H9 (cell line): ENCODE data around the gene ATP6V0B. TPM values are rescaled to one million over a fixed set of nuclear protein-coding genes. Genes with fewer than 3 reads are reported as not detected.

Experiments
- DNase-seq: peaks from one replicate; pipeline ENCODE4 v3.0.0-alpha.2; 2017
- H2AFZ ChIP-seq: one replicate; pipeline ENCODE4 v1.6.1; 2013; ENCODE audit warnings: mild to moderate bottlenecking, low read length, control low read depth, moderate library complexity
- H2AK5ac ChIP-seq: 2 replicates; pipeline ENCODE4 v1.6.1; 2013; ENCODE audit warnings: low read length, control low read depth, mixed read lengths; ENCODE audit not compliant: insufficient read length
- H2BK120ac ChIP-seq: one replicate; pipeline ENCODE4 v1.6.1; 2013; ENCODE audit warnings: low read depth, mild to moderate bottlenecking, low read length, control low read depth, inconsistent platforms; ENCODE audit not compliant: poor library complexity, severe bottlenecking
- H2BK12ac ChIP-seq: 2 replicates; pipeline ENCODE4 v1.6.1; 2013; ENCODE audit warnings: low read length, control low read depth, mixed read lengths, low read depth; ENCODE audit not compliant: insufficient read length
- H2BK15ac ChIP-seq: 2 replicates; pipeline ENCODE4 v1.6.1; 2013; ENCODE audit warnings: low read depth, low read length, control low read depth
- H2BK20ac ChIP-seq: one replicate; pipeline ENCODE4 v1.6.1; 2013; ENCODE audit warnings: low read depth, mild to moderate bottlenecking, low read length, control low read depth, inconsistent platforms; ENCODE audit not compliant: poor library complexity, severe bottlenecking
- H2BK5ac ChIP-seq: 2 replicates; pipeline ENCODE4 v1.6.1; 2013; ENCODE audit warnings: low read length, control low read depth, mixed read lengths; ENCODE audit not compliant: insufficient read length
- H3K14ac ChIP-seq: 2 replicates; pipeline ENCODE4 v1.6.1; 2013; ENCODE audit warnings: low read length, control low read depth; ENCODE audit not compliant: insufficient read depth
- H3K18ac ChIP-seq: 2 replicates; pipeline ENCODE4 v1.6.1; 2013; ENCODE audit warnings: low read depth, mild to moderate bottlenecking, mixed read lengths, low read length, control low read depth; ENCODE audit not compliant: insufficient read length
- H3K23ac ChIP-seq: 2 replicates; pipeline ENCODE4 v1.6.1; 2013; ENCODE audit warnings: low read length, control low read depth, mixed read lengths, low read depth; ENCODE audit not compliant: insufficient read length
- H3K23me2 ChIP-seq: 2 replicates; pipeline ENCODE4 v1.6.1; 2013; ENCODE audit warnings: low read depth, mild to moderate bottlenecking, mixed read lengths, low read length, control low read depth; ENCODE audit not compliant: insufficient read length, poor library complexity, severe bottlenecking
- H3K27ac ChIP-seq: 2 replicates; pipeline ENCODE4 v1.5.1; 2013; ENCODE audit warnings: low read length, control low read depth, mixed read lengths, low read depth; ENCODE audit not compliant: insufficient read length
- H3K27me3 ChIP-seq: 2 replicates; pipeline ENCODE4 v1.6.1; 2013; ENCODE audit warnings: low read length, control low read depth, inconsistent platforms; ENCODE audit not compliant: insufficient read depth
- H3K4ac ChIP-seq: 2 replicates; pipeline ENCODE4 v1.6.1; 2013; ENCODE audit warnings: low read depth, mild to moderate bottlenecking, control low read depth, inconsistent platforms, low read length, moderate library complexity
- H3K4me1 ChIP-seq: 2 replicates; pipeline ENCODE4 v1.6.1; 2013; ENCODE audit warnings: low read length, control low read depth, inconsistent platforms; ENCODE audit not compliant: insufficient read depth
- H3K4me2 ChIP-seq: 2 replicates; pipeline ENCODE4 v1.6.1; 2013; ENCODE audit warnings: low read length, control low read depth, mixed read lengths; ENCODE audit not compliant: insufficient read length, insufficient read depth
- H3K56ac ChIP-seq: 2 replicates; pipeline ENCODE4 v1.6.1; 2013; ENCODE audit warnings: low read depth, mild to moderate bottlenecking, mixed read lengths, low read length, control low read depth; ENCODE audit not compliant: insufficient read length
- H3K79me1 ChIP-seq: 2 replicates; pipeline ENCODE4 v1.6.1; 2013; ENCODE audit warnings: low read depth, mild to moderate bottlenecking, moderate library complexity, low read length, control low read depth, inconsistent platforms; ENCODE audit not compliant: insufficient read depth, poor library complexity, severe bottlenecking
- H3K79me2 ChIP-seq: 2 replicates; pipeline ENCODE4 v1.6.1; 2013; ENCODE audit warnings: low read length, control low read depth, inconsistent platforms; ENCODE audit not compliant: insufficient read depth
- H3K9ac ChIP-seq: 2 replicates; pipeline ENCODE4 v1.6.1; 2013; ENCODE audit warnings: low read length, control low read depth, mixed read lengths; ENCODE audit not compliant: insufficient read length; ENCODE audit errors: extremely low read depth
- H3K9me3 ChIP-seq: one replicate; pipeline ENCODE4 v1.6.1; 2013; ENCODE audit warnings: low read depth, low read length, inconsistent platforms; ENCODE audit not compliant: control insufficient read depth
- H3T11ph ChIP-seq: one replicate; pipeline ENCODE4 v1.6.1; 2013; ENCODE audit warnings: mild to moderate bottlenecking, low read length, control low read depth, inconsistent platforms
- H4K20me1 ChIP-seq: one replicate; pipeline ENCODE4 v1.6.1; 2013; ENCODE audit not compliant: control insufficient read depth, insufficient read length, insufficient read depth
- H4K5ac ChIP-seq: 2 replicates; pipeline ENCODE4 v1.6.1; 2013; ENCODE audit warnings: low read depth, mild to moderate bottlenecking, mixed read lengths, low read length, control low read depth; ENCODE audit not compliant: insufficient read length
- H4K8ac ChIP-seq: replicated peaks from 2 replicates; pipeline ENCODE4 v1.6.1; 2013; ENCODE audit warnings: low read length, control low read depth, mixed read lengths, low read depth; ENCODE audit not compliant: insufficient read length
- H4K91ac ChIP-seq: 2 replicates; pipeline ENCODE4 v1.6.1; 2013; ENCODE audit warnings: low read depth, mild to moderate bottlenecking, moderate library complexity, mixed read lengths, low read length, control low read depth; ENCODE audit not compliant: insufficient read length
- H3K27ac Mint-ChIP-seq, 3 experiments: 2 replicates in 2 of 3; 3 replicates in 1 of 3; pipeline ENCODE4 v1.8.0; 2020 to 2021; ENCODE audit warnings: mixed read lengths in 3 of 3, mild to moderate bottlenecking in 1 of 3, moderate library complexity in 1 of 3
- H3K27me3 Mint-ChIP-seq: 2 replicates; pipeline ENCODE4 v1.8.0; 2021; ENCODE audit warnings: low read depth, mild to moderate bottlenecking, moderate library complexity, mixed read lengths
- H3K36me3 Mint-ChIP-seq, 3 experiments: 2 replicates in 2 of 3; 3 replicates in 1 of 3; pipeline ENCODE4 v1.8.0; 2020 to 2021; ENCODE audit warnings: low read depth in 3 of 3, mixed read lengths in 3 of 3; ENCODE audit not compliant: insufficient read depth in 1 of 3
- H3K4me1 Mint-ChIP-seq, 2 experiments: 2 replicates each; pipeline ENCODE4 v1.8.0; 2020; ENCODE audit warnings: mixed read lengths in 2 of 2
- H3K4me3 Mint-ChIP-seq, 2 experiments: 2 replicates in 1 of 2; 3 replicates in 1 of 2; pipeline ENCODE4 v1.8.0; 2020 to 2021; ENCODE audit warnings: mild to moderate bottlenecking in 2 of 2, mixed read lengths in 2 of 2, moderate library complexity in 1 of 2
- H3K9me3 Mint-ChIP-seq, 2 experiments: 2 replicates in 1 of 2; 3 replicates in 1 of 2; pipeline ENCODE4 v1.8.0; 2020; ENCODE audit warnings: mild to moderate bottlenecking in 2 of 2, mixed read lengths in 2 of 2, moderate library complexity in 1 of 2
- CTCF ChIP-seq: fragments of 200-600 bp; sonication (generic); conservative IDR thresholded peaks from 3 replicates; pipeline ENCODE4 v1.8.0; 2021; ENCODE audit warnings: antibody characterized with exemption, mild to moderate bottlenecking
- WGBS: extraction: QIAGEN DNeasy Blood & Tissue Kit; methylation state at CpG from one replicate; pipeline ENCODE4 v1.1.7; 2013; ENCODE audit warnings: missing lambda C conversion rate, low lambda C conversion rate, mixed read lengths; ENCODE audit not compliant: insufficient read length; ENCODE audit errors: extremely low coverage; 5-methylcytosine and 5-hydroxymethylcytosine counted together
- total RNA-seq: library from RNA; stranded (reverse); gene quantifications from 2 replicates; pipeline ENCODE4 v1.2.1, GENCODE V29; 2021

ATP6V0B gene
- total RNA-seq, 1 experiment from 2014 or later, result 131 TPM

GRCh38 chr1:43931711-43932660 lies 42.8 kb upstream of the ATP6V0B start:
- TF ChIP-seq CTCF, result no peak
- Histone ChIP-seq H3K23ac (no peak overlapping the region), H2AK5ac (no peak overlapping the region), H3K14ac (no peak overlapping the region), H3K4me1 (peaks cover 6% of the 10 kb centered on the region; the same call in 1 of the 2 replicates), H3K4me2 (no peak overlapping the region), H4K20me1 (no peaks in the 10 kb centered on the region), H3K9me3 (no peaks in the 10 kb centered on the region), H2BK15ac (no peak overlapping the region), H3K4ac (no peak overlapping the region), H4K5ac (no peak overlapping the region), H3K79me2 (no peaks in the 10 kb centered on the region), H3K23me2 (peaks cover 21% of the 10 kb centered on the region), H3K9ac (no peak overlapping the region), H2BK120ac (no peak overlapping the region), H2BK20ac (no peak overlapping the region), H3K18ac (no peak overlapping the region), H3K79me1 (no peaks in the 10 kb centered on the region), H2BK5ac (no peak overlapping the region), H2BK12ac (no peak overlapping the region), H3K27me3 (no peaks in the 10 kb centered on the region), H4K8ac (no peak overlapping the region), H4K91ac (no peak overlapping the region), H3K56ac (no peak overlapping the region), H3K27ac (no peak overlapping the region), H2AFZ (no peak overlapping the region), H3T11ph (no peak overlapping the region)
- peak overlapping the region; percentile 3 to 88; a peak in 4 of 5 replicates for H3K4me3 Mint-ChIP-seq
- no CpG with 5 or more reads among the region's 13 CpGs for WGBS
- peaks cover 0 to under 1% (median 0%) of the 10 kb centered on the region in 3 experiments; a peak in 1 of 7 replicates for H3K36me3 Mint-ChIP-seq
- no peak for DNase-seq
- no peaks in the 10 kb centered on the region for H3K9me3 Mint-ChIP-seq
- no peak overlapping the region; a peak in 1 of 7 replicates for H3K27ac Mint-ChIP-seq
- peaks cover 34 to 44% of the 10 kb centered on the region in 2 experiments for H3K4me1 Mint-ChIP-seq
- peaks cover 15% of the 10 kb centered on the region for H3K27me3 Mint-ChIP-seq
